Spleen (tissue), 11 donors: ENCODE measurements around the gene FNTB. TPM values are rescaled to one million over a fixed set of nuclear protein-coding genes. Genes with fewer than 3 reads are reported as not detected.

Experiments used
- DNase-seq: peaks from one replicate; pipeline ENCODE4 v3.0.0-alpha.2; 2020
- H3K27ac ChIP-seq, 8 donors: fragments of 200-600 bp; sonication (generic) in 7 of 8; 1 replicate in 4 of 8; 2 replicates in 4 of 8; pipeline versions ENCODE4 v1.5.0 to v1.8.0; 2016 to 2021; ENCODE audit warnings: inconsistent platforms in 4 of 8, mild to moderate bottlenecking in 4 of 8, moderate library complexity in 1 of 8
- H3K27me3 ChIP-seq, 7 donors: fragments of 200-600 bp; sonication (generic) in 6 of 7; replicated peaks in 1 of 7; 1 replicate in 4 of 7; 2 replicates in 3 of 7; pipeline versions ENCODE4 v1.5.0 to v1.8.0; 2016 to 2021; ENCODE audit warnings: inconsistent platforms in 3 of 7, mild to moderate bottlenecking in 1 of 7
- H3K36me3 ChIP-seq, 6 donors: fragments of 200-600 bp; sonication (generic) in 5 of 6; 1 replicate in 4 of 6; 2 replicates in 2 of 6; pipeline versions ENCODE4 v1.5.0 to v1.8.0; 2016 to 2021; ENCODE audit warnings: inconsistent platforms in 2 of 6
- H3K4me1 ChIP-seq, 6 donors: fragments of 200-600 bp; sonication (generic) in 5 of 6; 1 replicate in 3 of 6; 2 replicates in 3 of 6; pipeline versions ENCODE4 v1.5.0 to v1.8.0; 2016 to 2021; ENCODE audit warnings: inconsistent platforms in 3 of 6
- H3K4me3 ChIP-seq, 8 donors: fragments of 200-600 bp; sonication (generic) in 7 of 8; 1 replicate in 4 of 8; 2 replicates in 4 of 8; pipeline versions ENCODE4 v1.5.0 to v1.8.0; 2016 to 2021; ENCODE audit warnings: inconsistent platforms in 4 of 8, mild to moderate bottlenecking in 4 of 8, moderate library complexity in 2 of 8
- H3K9me3 ChIP-seq, 8 donors: fragments of 200-600 bp; sonication (generic) in 7 of 8; 1 replicate in 4 of 8; 2 replicates in 4 of 8; pipeline versions ENCODE4 v1.5.0 to v1.8.0; 2016 to 2021; ENCODE audit warnings: inconsistent platforms in 4 of 8
- POLR2A ChIP-seq, 3 donors: fragments of 450-650 bp; IDR thresholded peaks; one replicate each; pipeline ENCODE4 v1.5.1; 2017; ENCODE audit warnings: antibody characterized with exemption in 3 of 3, mild to moderate bottlenecking in 1 of 3
- POLR2AphosphoS5 ChIP-seq, 3 donors: sonication (generic); formaldehyde crosslinking; IDR thresholded peaks; one replicate each; pipeline ENCODE4 v1.5.1; 2017; ENCODE audit warnings: antibody characterized with exemption in 3 of 3
- WGBS, 5 donors: extraction: QIAGEN DNeasy Blood & Tissue Kit in 3 of 5; methylation state at CpG; one replicate each; pipeline versions ENCODE4 v1.1.5 to v1.1.7; 2013 to 2018; 5-methylcytosine and 5-hydroxymethylcytosine counted together
- intact Hi-C: fragments of 100-400 bp; cut with DNase I; formaldehyde crosslinking; loops from one replicate; pipeline ENCODE4 v1.15.0; 2023; ENCODE audit warnings: low total_unique reads
- polyA plus RNA-seq, 3 donors: library from polyadenylated mRNA; stranded (reverse); fragments of 200-250 nt; gene quantifications; one replicate each; pipeline ENCODE4 v1.2.1, GENCODE V29; 2013
- total RNA-seq, 7 donors: library from RNA; depleted of rRNA in 3 of 7; stranded (reverse); fragments of >200 nt in 3 of 7; fragmentation: NEBNext Ultra II Directional in 4 of 7; extraction: Animal tissue kit (Norgen Biotek cat#: 25700) in 4 of 7; gene quantifications; one replicate each; pipeline versions ENCODE4 v1.1.0 to v1.2.1, GENCODE V29; 2016 to 2021
- TF ChIP-seq, protein P1 (sequence below), 11 experiments: fragments of 200-600 bp in 7 of 11; fragments of 450-650 bp in 4 of 11; sonication (generic) in 4 of 11; IDR thresholded peaks in 8 of 11; conservative IDR thresholded peaks in 3 of 11; 1 replicate in 7 of 11; 2 replicates in 4 of 11; pipeline versions ENCODE4 v1.4.0 to v1.8.0; 2016 to 2021; ENCODE audit warnings: antibody characterized with exemption in 11 of 11, inconsistent platforms in 4 of 11, mild to moderate bottlenecking in 1 of 11
- donor health status: healthy with polysubstance abuse.
- donor health status: DM: no; HTN: no; CAD: no; lungs with moderate emphysema.
- donor health status: DM: no; HTN: no; CAD: no.
- donor health status: Bipolar disorder and iron deficiency.
- donor health status: healthy.
- donor health status: DM: no; HTN: no; CAD: no.
- donor health status: DM: yes; HTN: yes; CAD: no.

The FNTB gene
- total and polyA plus RNA-seq, 10 donors: 4.7 to 17.0 (median 10.0) TPM

DNA sequence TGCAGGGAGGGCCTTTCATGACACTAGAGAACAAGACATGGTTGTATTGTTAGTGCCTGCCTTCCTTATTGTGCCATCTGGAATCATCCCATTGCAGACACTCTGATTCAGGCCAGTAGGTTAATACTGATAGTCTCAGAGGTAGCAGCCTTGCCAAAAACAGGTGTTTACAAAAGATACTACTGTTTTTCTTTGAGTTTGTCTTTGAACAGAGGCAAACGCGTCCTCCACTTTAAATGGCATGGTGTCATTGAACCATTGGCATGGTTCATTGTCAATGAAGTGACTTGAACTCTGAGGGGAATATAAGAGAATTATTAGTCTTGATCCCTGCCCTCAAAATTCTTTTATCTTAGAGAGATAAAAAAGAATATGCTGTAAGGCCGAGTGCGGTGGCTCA lies 4.2 kb downstream of the FNTB start:
- Histone ChIP-seq H3K27ac (peak overlapping the region in 2 of 8 donors; percentile 55 to 92), H3K9me3 (no peaks in the 10 kb centered on the region), H3K36me3 (no peaks in the 10 kb centered on the region), H3K4me3 (no peak overlapping the region), H3K27me3 (no peaks in the 10 kb centered on the region), H3K4me1 (peaks cover 7 to 76% (median 56%) of the 10 kb centered on the region in 6 donors)
- intact Hi-C loops: no loop called here
- DNase-seq: no peak
- WGBS, 5 donors: 94 to 97% (median 96%) methylated on average over 4 of the region's 4 CpGs
- TF ChIP-seq, protein P1, sequence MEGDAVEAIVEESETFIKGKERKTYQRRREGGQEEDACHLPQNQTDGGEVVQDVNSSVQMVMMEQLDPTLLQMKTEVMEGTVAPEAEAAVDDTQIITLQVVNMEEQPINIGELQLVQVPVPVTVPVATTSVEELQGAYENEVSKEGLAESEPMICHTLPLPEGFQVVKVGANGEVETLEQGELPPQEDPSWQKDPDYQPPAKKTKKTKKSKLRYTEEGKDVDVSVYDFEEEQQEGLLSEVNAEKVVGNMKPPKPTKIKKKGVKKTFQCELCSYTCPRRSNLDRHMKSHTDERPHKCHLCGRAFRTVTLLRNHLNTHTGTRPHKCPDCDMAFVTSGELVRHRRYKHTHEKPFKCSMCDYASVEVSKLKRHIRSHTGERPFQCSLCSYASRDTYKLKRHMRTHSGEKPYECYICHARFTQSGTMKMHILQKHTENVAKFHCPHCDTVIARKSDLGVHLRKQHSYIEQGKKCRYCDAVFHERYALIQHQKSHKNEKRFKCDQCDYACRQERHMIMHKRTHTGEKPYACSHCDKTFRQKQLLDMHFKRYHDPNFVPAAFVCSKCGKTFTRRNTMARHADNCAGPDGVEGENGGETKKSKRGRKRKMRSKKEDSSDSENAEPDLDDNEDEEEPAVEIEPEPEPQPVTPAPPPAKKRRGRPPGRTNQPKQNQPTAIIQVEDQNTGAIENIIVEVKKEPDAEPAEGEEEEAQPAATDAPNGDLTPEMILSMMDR (IDR thresholded peaks at IDR 0.05 in 8 of 11, conservative IDR thresholded peaks at IDR 0.05 in 3 of 11): no peak
- TF ChIP-seq POLR2AphosphoS5 (IDR thresholded peaks at IDR 0.05) (no peak), POLR2A (IDR thresholded peaks at IDR 0.05) (no peak)

DNA sequence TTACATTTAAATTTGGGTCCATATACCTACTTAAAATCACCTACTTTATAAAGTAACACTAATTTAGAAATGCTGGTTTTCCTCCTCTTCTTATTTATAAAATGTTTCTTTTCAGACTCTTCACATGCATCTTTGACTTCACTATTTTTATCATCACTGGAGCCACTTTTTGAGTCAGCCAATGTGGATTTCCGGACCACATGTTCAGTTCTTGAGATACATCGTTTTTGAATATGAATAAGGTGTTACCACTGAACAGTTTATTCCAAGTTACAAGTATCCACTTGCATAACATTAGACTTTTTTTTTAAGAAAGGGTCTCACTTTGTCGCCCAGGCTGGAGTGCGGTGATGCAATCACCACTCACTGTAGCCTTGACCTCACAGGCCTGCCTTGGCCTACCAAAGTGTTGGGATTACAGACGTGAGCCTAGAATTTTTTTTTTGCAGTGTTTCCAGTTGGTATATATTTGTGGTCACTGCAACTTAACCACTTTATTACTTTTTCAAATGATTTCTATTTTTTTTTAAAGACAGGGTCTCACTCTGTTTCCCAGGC lies 5.7 kb downstream of the FNTB start:
- DNase-seq: no peak
- H3K27me3 ChIP-seq: no peaks in the 10 kb centered on the region
- no peaks in the 10 kb centered on the region for H3K36me3 ChIP-seq
- intact Hi-C loops: no loop called here
- peaks cover 4 to 67% (median 47%) of the 10 kb centered on the region in 6 donors for H3K4me1 ChIP-seq
- 40 to 68% (median 52%) methylated on average over 5 of the region's 5 CpGs for WGBS, 5 donors
- H3K4me3 ChIP-seq: no peak overlapping the region
- TF ChIP-seq POLR2A (IDR thresholded peaks at IDR 0.05) (no peak), POLR2AphosphoS5 (IDR thresholded peaks at IDR 0.05) (no peak)
- TF ChIP-seq, protein P1 (IDR thresholded peaks at IDR 0.05 in 8 of 11, conservative IDR thresholded peaks at IDR 0.05 in 3 of 11): no peak
- peak overlapping the region in 6 of 8 donors; percentile 77 to 92 (median 82) for H3K27ac ChIP-seq
- no peaks in the 10 kb centered on the region for H3K9me3 ChIP-seq

DNA sequence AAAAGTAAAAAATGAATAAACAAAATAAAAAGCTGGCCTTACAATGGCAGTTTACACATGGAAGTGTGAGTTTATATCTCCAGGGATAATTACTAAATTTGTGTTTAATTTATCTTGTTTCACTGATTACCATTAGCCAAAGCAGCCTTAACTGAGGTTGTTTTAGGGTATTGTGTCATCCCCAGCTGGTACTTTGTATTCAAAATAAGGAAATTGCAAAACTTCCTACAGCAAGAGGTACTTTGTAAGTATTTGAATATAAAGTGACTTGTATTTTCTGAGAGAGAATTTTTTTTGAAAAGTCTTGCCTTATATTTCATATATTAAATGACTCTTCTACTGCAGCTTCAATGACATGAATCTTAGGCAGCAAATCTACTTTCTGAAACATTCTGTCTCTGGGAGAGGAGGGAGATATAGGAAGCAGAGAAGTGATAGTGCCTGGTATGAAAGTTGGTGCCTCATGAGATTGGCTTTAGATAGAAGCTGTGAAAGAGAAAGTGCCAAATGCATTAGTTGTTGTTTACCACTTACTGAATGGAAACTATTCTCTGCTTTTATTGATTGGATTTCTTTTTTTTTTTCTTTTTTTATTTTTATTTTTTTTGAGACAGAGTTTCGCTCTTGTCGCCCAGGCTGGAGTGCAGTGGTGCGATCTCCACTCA lies 6.7 kb downstream of the FNTB start:
- H3K27ac ChIP-seq: peak overlapping the region in 7 of 8 donors; percentile 71 to 92 (median 80)
- peak overlapping the region in 1 of 8 donors; percentile 47 for H3K4me3 ChIP-seq
- intact Hi-C loops: no loop called here

DNA sequence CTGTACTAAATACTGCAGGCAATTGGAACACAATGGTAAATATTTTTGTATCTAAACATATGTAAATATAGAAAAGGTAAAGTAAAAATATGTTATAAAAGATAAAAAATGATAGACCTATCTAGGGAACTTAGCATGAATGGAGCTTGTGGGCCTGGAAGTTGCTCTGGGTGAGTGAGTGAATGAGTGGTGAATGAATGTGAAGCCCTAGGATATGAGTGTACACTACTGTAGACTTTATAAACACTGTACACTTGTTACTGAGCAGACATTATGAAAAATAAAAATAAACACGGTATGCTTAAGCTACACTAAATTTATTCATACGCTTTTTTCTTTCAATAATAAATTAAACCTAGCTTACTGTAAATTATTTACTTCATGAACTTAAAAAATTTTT lies 7.8 kb downstream of the FNTB start:
- intact Hi-C loops: no loop called here
- WGBS, 5 donors: 95 to 99% (median 97%) methylated on average over 2 of the region's 2 CpGs
- H3K36me3 ChIP-seq: no peaks in the 10 kb centered on the region
- DNase-seq: no peak
- H3K9me3 ChIP-seq: no peaks in the 10 kb centered on the region
- H3K4me1 ChIP-seq: peaks cover 0 to 49% (median 32%) of the 10 kb centered on the region in 6 donors
- H3K27ac ChIP-seq: peak overlapping the region in 5 of 8 donors; percentile 77 to 92 (median 84)
- no peaks in the 10 kb centered on the region for H3K27me3 ChIP-seq
- TF ChIP-seq, protein P1 (IDR thresholded peaks at IDR 0.05 in 8 of 11, conservative IDR thresholded peaks at IDR 0.05 in 3 of 11): no peak
- no peak for TF ChIP-seq POLR2AphosphoS5 (IDR thresholded peaks at IDR 0.05)
- no peak for TF ChIP-seq POLR2A (IDR thresholded peaks at IDR 0.05)
- H3K4me3 ChIP-seq: peak overlapping the region in 1 of 8 donors; percentile 47

More for the DNA sequence above, 6.7 kb downstream of the FNTB start:
- TF ChIP-seq POLR2AphosphoS5 (IDR thresholded peaks at IDR 0.05) (no peak), POLR2A (IDR thresholded peaks at IDR 0.05) (no peak)
- TF ChIP-seq, protein P1 (IDR thresholded peaks at IDR 0.05 in 8 of 11, conservative IDR thresholded peaks at IDR 0.05 in 3 of 11): no peak
- DNase-seq: no peak
- WGBS, 5 donors: 89 to 97% (median 94%) methylated on average over 3 of the region's 3 CpGs
- no peaks in the 10 kb centered on the region for H3K9me3 ChIP-seq
- peaks cover 0 to 57% (median 38%) of the 10 kb centered on the region in 6 donors for H3K4me1 ChIP-seq
- no peaks in the 10 kb centered on the region for H3K36me3 ChIP-seq
- H3K27me3 ChIP-seq: no peaks in the 10 kb centered on the region
